ENCODE results near the gene TKT.

DNA sequence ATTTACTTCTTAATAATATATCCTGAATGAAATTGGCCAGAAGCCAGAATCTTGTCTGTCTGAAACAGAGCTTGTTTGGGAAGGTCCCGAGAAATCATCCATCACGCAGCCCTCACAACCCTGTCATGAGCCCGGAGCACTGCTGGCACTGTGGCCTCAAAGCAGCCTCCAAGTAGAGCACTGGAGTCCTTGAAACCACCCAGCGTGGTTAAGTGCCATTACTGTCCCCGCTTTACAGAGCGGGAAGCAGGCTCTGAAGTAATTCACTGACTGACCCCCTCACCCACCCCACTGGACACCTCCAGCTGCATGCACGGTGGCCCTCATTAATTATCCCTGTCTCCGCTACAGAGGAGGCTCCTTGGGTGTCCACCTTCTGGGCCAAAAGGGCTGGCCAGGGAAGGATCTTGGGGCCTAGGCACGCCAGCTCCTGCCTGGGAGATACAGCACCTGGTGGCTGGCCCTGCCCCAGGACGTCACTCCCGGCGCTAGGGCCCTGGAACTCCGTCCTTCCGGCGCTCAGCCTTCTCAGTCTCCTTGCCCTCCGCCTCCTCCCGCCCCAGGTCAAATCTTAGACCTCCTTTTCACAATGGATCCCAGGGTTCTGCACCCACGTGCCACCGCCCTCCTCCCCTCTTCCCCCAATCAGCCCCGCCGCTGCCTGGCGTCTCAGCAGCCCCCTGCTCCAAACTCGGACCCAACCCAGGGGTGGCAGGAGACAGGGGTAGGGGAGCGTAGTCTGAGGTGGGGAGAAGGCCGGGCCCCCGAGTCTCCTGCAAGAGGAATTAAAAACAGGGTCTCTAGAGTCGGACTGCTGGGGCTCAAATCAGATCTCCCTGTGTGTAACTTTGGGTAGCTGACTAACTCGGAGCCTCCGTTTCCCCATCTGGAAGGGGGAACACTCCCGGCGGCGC is 1.1 kb downstream of the TKT start:
- TF ChIP-seq GATA2 (IDR thresholded peaks at IDR 0.05; ENCODE audit: low read depth, low read length): no peak
- TF ChIP-seq GATA3 (IDR thresholded peaks at IDR 0.05; ENCODE audit: low read depth, low read length): no peak

All from SH-SY5Y (cell line).